KMS-11 (cell line): Measurements from ENCODE around the gene TXNDC15.

ENCODE experiments used
- H2AFZ ChIP-seq: fragments of 200-600 bp; sonication (generic); 2 replicates; pipeline ENCODE4 v1.6.1; 2016; ENCODE audit warnings: antibody characterized with exemption, mixed run types, low read depth
- H3K27ac ChIP-seq: fragments of 200-600 bp; sonication (generic); 2 replicates; pipeline ENCODE4 v1.6.1; 2016; ENCODE audit warnings: mild to moderate bottlenecking, mixed run types
- H3K27me3 ChIP-seq: fragments of 200-600 bp; sonication (generic); 2 replicates; pipeline ENCODE4 v1.6.1; 2017; ENCODE audit warnings: mild to moderate bottlenecking, low read depth, mixed run types, moderate library complexity; ENCODE audit not compliant: insufficient read depth
- H3K36me3 ChIP-seq: fragments of 200-600 bp; sonication (generic); 2 replicates; pipeline ENCODE4 v1.6.1; 2017; ENCODE audit warnings: mild to moderate bottlenecking, mixed run types; ENCODE audit not compliant: insufficient read depth
- H3K4me1 ChIP-seq: fragments of 200-600 bp; sonication (generic); 2 replicates; pipeline ENCODE4 v1.6.1; 2016; ENCODE audit warnings: mild to moderate bottlenecking, low read depth, mixed run types; ENCODE audit not compliant: poor library complexity, severe bottlenecking
- H3K4me2 ChIP-seq: fragments of 200-600 bp; sonication (generic); 2 replicates; pipeline ENCODE4 v1.7.0; 2016; ENCODE audit warnings: mild to moderate bottlenecking, mixed run types
- H3K4me3 ChIP-seq: fragments of 200-600 bp; sonication (generic); IDR thresholded peaks from 2 replicates; pipeline ENCODE4 v1.6.1; 2017; ENCODE audit warnings: low read depth, low read length, mixed read lengths; ENCODE audit not compliant: insufficient read depth
- H3K79me2 ChIP-seq: fragments of 200-600 bp; sonication (generic); 2 replicates; pipeline ENCODE4 v1.6.1; 2016; ENCODE audit warnings: low read depth, mixed run types; ENCODE audit not compliant: insufficient read depth
- H3K9ac ChIP-seq: fragments of 200-600 bp; sonication (generic); 2 replicates; pipeline ENCODE4 v1.6.1; 2016; ENCODE audit warnings: mild to moderate bottlenecking, mixed run types
- H4K20me1 ChIP-seq: fragments of 200-600 bp; sonication (generic); 2 replicates; pipeline ENCODE4 v1.6.1; 2016; ENCODE audit warnings: mild to moderate bottlenecking, mixed run types; ENCODE audit not compliant: insufficient read depth
- CTCF ChIP-seq: fragments of 200-600 bp; sonication (generic); conservative IDR thresholded peaks from 2 replicates; pipeline ENCODE4 v1.6.1; 2017; ENCODE audit warnings: low read depth, mild to moderate bottlenecking, antibody characterized with exemption, low read length, moderate library complexity, mixed read lengths

TXNDC15 gene

DNA sequence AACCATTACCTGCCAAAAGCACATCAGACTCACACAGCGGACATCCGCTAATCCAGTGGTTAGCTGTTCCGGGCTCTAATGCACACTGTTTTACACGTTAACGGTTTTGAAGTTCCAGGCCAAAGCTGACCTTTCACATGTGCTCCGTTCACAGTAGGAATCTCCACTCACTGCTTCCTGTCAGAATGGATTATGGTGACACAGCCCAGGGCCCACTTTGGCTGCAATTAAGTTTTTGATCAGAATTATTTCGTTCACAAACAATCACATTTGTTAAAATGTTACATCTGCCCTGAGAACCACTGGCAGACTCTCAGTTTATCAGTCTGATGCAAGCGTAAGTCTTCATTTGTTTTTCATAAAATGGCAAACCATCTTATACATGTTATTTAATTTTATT lies 63.4 kb downstream of the TXNDC15 start:
- H3K36me3 ChIP-seq, result no peaks in the 10 kb centered on the region; the same call in 1 of the 2 replicates
- H3K27me3 ChIP-seq, result no peaks in the 10 kb centered on the region
- H3K4me1 ChIP-seq, result peaks cover 3% of the 10 kb centered on the region
- H3K4me3 ChIP-seq, result no peak overlapping the region
- H3K79me2 ChIP-seq, result no peaks in the 10 kb centered on the region
- H3K4me2 ChIP-seq, result no peak overlapping the region
- TF ChIP-seq CTCF, result no peak
- no peak overlapping the region for H3K27ac ChIP-seq
- no peak overlapping the region for H2AFZ ChIP-seq
- no peak overlapping the region for H3K9ac ChIP-seq
- H4K20me1 ChIP-seq, result no peaks in the 10 kb centered on the region

DNA sequence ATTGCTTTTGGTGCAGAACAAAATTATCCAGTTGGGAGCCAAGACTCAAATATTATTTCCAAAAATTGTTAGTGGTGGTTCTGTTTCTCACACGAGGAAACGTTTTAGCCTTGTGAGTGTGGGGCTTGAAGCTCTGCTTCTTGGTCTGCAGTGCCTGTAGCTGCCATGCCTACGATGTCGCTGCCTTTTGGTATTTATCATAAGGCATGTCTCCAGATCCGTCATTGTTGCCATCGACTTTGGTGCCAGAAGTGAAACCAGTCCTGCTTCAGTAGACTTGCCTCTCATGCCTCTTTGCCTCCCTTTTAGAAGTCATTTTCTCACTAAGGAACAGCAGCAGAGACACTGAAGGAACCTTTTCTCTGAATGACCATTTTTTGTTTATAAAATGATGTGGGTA lies 63.9 kb downstream of the TXNDC15 start:
- Histone ChIP-seq H4K20me1 (no peaks in the 10 kb centered on the region), H3K27ac (no peak overlapping the region), H3K4me1 (peaks cover 3% of the 10 kb centered on the region), H2AFZ (no peak overlapping the region), H3K79me2 (no peaks in the 10 kb centered on the region), H3K9ac (no peak overlapping the region), H3K36me3 (no peaks in the 10 kb centered on the region; the same call in 1 of the 2 replicates), H3K27me3 (no peaks in the 10 kb centered on the region), H3K4me3 (no peak overlapping the region), H3K4me2 (no peak overlapping the region)
- no peak for TF ChIP-seq CTCF

DNA sequence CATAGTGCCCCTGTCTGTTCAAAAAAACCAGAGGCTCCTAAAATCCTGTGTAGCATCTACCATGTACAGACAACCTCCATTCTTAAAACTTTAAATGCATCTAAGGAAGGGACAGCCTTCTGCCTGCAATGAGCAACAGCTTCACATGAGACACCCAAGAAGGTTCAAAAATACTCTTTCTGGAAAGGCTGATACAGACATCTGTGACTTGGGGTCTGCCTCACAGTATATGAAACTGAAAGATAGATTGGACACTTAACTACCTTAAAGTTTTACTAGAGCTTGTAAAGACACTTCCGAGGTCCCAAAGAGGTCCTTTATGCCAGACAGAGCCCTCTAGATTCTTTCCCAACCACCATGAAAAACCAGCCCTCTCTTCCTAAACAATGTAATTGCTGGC lies 65.3 kb downstream of the TXNDC15 start:
- Histone ChIP-seq H3K4me2 (no peak overlapping the region), H3K27ac (no peak overlapping the region), H4K20me1 (no peaks in the 10 kb centered on the region)

GRCh38 chr5:134943547-134943946 lies 69.4 kb downstream of the TXNDC15 start:
- no peaks in the 10 kb centered on the region for H3K27me3 ChIP-seq
- H4K20me1 ChIP-seq, result no peaks in the 10 kb centered on the region
- no peak overlapping the region for H3K4me3 ChIP-seq
- no peak overlapping the region for H3K27ac ChIP-seq
- H3K4me2 ChIP-seq, result no peak overlapping the region
- H3K9ac ChIP-seq, result no peak overlapping the region
- H3K4me1 ChIP-seq, result peaks cover 3% of the 10 kb centered on the region
- no peaks in the 10 kb centered on the region for H3K36me3 ChIP-seq
- H3K79me2 ChIP-seq, result no peaks in the 10 kb centered on the region
- no peak overlapping the region for H2AFZ ChIP-seq
- no peak for TF ChIP-seq CTCF

More for the DNA sequence above, 65.3 kb downstream of the TXNDC15 start:
- Histone ChIP-seq H3K36me3 (no peaks in the 10 kb centered on the region; the same call in 1 of the 2 replicates), H3K9ac (no peak overlapping the region), H3K4me1 (peaks cover 3% of the 10 kb centered on the region), H3K27me3 (no peaks in the 10 kb centered on the region), H3K4me3 (no peak overlapping the region), H3K79me2 (no peaks in the 10 kb centered on the region), H2AFZ (no peak overlapping the region)
- no peak for TF ChIP-seq CTCF
